GM19438 (cell line): ENCODE measurements around the gene OVCH2.
A peak's percentile ranks its signal among the peaks of the same experiment; 100 is the strongest.
"Not testable (repeated sequence)": the region's sequence is repeated elsewhere in the genome, so short reads cannot be mapped to it uniquely, and the experiment has no call there.

Source experiments
- ATAC-seq: cut with Tn5 transposase; IDR thresholded peaks from one replicate; pipeline ENCODE4 v1.9.1; 2021; ENCODE audit warnings: low read depth; ENCODE audit not compliant: unreplicated experiment

OVCH2 gene

GRCh38 chr11:7672276-7672959 lies 33.9 kb downstream of the OVCH2 start:
- ATAC-seq, result no peak

- no peak for ATAC-seq
Observed at GRCh38 chr11:7671347-7672215, 34.7 kb downstream of the OVCH2 start.

- no peak for ATAC-seq
Observed at GRCh38 chr11:7670641-7671040, 35.6 kb downstream of the OVCH2 start.

GRCh38 chr11:7668911-7669310 lies 37.4 kb downstream of the OVCH2 start:
- no peak for ATAC-seq

GRCh38 chr11:7668464-7668863 lies 37.8 kb downstream of the OVCH2 start:
- no peak for ATAC-seq

GRCh38 chr11:7667460-7667859 lies 38.8 kb downstream of the OVCH2 start:
- ATAC-seq, result no peak

GRCh38 chr11:7666292-7666866 lies 39.9 kb downstream of the OVCH2 start:
- no peak for ATAC-seq

DNA sequence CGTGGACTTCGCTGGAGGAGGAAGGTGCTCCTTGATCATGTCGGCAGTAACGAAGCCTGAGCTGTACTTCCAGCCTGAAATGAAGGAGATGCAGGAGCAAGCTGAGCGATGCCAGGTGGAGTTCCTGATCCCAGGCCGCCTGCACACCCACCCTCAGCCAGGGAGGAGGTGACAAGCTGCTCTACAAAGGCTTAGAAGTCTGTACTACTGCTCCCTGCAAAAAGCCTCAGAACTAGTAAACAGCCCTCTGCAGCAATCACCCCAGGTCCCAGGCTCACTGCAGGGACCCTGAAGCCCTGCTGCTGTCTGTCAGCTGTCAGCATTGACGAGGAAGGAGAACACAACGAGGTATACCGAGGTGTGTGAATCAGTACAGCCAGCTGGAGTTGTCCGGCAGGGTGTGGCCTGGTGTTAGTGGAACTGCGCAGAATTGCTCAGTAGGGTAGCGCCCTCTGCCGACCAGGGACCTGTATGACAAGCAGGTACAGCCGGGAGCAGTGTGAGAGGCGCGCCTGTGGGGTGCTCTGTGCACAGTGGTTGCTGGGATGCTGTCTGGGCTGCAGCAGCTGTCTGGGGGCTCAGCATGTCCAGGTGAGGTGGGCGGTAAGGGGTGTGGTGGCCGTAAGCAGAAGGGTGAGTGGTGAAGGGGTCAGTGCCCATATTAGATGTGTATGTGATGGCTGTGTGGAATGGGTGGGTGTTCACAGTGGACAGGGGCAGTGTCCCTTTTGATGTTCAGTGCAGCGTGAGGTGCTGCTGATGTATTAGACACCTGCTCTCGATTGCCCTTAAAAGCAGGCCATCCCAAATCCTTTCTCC lies 40.6 kb downstream of the OVCH2 start:
- ATAC-seq, result peak; percentile 99

- ATAC-seq, result no peak
Observed at GRCh38 chr11:7664867-7665266, 41.4 kb downstream of the OVCH2 start.

GRCh38 chr11:7663531-7663930 lies 42.7 kb downstream of the OVCH2 start:
- not testable (repeated sequence) for ATAC-seq

GRCh38 chr11:7657306-7658025 lies 48.8 kb downstream of the OVCH2 start:
- ATAC-seq, result no peak

- ATAC-seq, result no peak
Observed at GRCh38 chr11:7656704-7657103, 49.6 kb downstream of the OVCH2 start.

- ATAC-seq, result no peak
Observed at GRCh38 chr11:7655253-7656217, 50.7 kb downstream of the OVCH2 start.

GRCh38 chr11:7654195-7654705 lies 52.0 kb downstream of the OVCH2 start:
- no peak for ATAC-seq

DNA sequence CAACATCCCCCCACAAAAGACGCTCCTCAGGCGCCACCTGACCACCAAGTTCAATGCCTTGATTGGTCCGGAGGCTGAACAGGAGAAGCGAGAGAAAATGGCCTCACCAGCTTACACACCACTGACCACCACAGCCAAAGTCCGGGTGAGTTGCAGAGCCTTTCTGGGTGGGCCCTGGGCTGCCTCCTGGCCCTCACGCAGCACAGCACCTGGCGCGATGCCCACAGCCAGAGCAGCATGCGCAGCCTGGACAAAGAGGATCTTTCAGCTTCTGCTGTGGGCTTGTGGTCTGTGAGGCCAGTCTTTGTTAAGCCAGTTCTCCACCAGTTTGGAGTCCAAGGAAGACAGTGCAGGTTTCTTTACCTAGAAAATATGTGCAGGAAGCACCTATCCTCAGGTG lies 54.6 kb downstream of the OVCH2 start:
- no peak for ATAC-seq

DNA sequence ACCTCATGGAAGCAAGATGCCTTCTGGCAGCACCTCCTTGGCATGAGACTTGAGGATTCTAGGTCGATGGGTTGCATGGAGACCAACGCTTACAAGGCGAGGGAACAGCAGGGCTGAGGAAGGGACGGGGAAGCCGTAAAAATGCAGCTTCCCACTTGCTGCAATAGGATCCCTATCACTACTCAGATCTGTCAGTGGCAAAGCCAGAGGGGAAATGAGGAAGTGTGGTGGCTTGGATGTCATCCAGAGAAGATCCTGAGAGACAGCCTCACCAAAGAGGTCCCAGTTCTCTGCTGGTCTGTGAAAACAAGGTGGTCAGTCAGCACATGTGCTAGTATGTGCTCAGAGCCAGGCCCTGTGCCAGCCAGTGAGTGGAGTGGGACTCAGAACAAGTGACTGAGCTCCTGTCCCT lies 55.1 kb downstream of the OVCH2 start:
- ATAC-seq, result no peak

DNA sequence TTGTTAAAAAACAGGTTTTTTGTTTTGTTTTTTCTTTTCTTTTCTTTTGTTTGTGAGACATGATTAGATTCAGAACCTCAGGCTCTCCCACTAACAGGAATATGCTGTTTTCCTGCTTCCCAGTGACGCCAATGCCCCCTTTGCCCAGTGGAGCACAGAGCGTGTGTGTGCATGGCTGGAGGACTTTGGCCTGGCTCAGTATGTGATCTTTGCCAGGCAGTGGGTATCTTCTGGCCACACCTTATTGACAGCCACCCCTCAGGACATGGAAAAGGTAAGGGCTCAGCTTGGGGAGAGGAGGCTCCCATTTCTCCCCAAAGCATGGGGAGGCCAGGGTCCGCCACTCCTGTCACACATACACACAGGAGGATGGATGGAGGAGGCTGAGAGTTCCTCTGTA lies 58.0 kb downstream of the OVCH2 start:
- no peak for ATAC-seq

DNA sequence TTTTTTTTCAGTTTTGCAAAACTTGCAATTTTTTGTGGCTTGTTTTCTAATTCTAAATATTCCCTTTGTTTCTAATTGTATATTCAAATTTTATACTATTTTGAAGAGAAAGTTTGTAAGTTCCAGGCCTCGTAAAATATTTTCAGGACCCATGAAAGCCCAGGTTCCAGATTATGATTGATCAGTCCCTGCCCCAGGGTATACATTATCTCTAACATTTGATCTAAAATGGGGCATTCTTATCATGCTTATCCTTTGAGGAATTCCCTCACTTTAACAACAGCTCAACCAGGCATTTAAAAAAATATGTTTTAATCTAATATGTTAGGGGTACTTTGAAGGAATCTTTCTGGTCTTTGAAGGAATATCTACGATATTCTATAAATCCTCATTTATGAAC lies 59.4 kb downstream of the OVCH2 start:
- no peak for ATAC-seq

- ATAC-seq, result no peak
Observed at GRCh38 chr11:7645206-7645605, 61.1 kb downstream of the OVCH2 start.
